OCI-LY3 (cell line): Measurements from ENCODE around the gene ZBTB38.

ENCODE experiments used
- H2AFZ ChIP-seq: fragments of 200-600, 300-600 bp; shearing (Covaris generic); 2 replicates; pipeline ENCODE4 v1.6.0; 2014; ENCODE audit warnings: antibody characterized with exemption, low read depth, low read length
- H3K27ac ChIP-seq: fragments of 200-600, 300-600 bp; sonication (generic); 2 replicates; pipeline ENCODE4 v1.5.1; 2014; ENCODE audit warnings: mild to moderate bottlenecking, low read length, moderate library complexity, mixed read lengths
- H3K27me3 ChIP-seq: fragments of 200-600, 300-600 bp; sonication (generic); 2 replicates; pipeline ENCODE4 v1.6.1; 2014; ENCODE audit warnings: low read depth, low read length, mixed read lengths
- H3K36me3 ChIP-seq: fragments of 200-600, 300-600 bp; sonication (generic); replicated peaks from 2 replicates; pipeline ENCODE3; 2014; ENCODE audit warnings: low read depth, low read length, mixed read lengths
- H3K4me1 ChIP-seq: fragments of 300-600, 200-600 bp; sonication (generic); 2 replicates; pipeline ENCODE4 v1.6.1; 2014; ENCODE audit warnings: low read length, mixed read lengths
- H3K4me2 ChIP-seq: fragments of 200-600, 300-600 bp; sonication (generic); 2 replicates; pipeline ENCODE4 v1.6.1; 2014; ENCODE audit warnings: low read length, mixed read lengths
- H3K4me3 ChIP-seq: fragments of 300-600, 200-600 bp; sonication (generic); 2 replicates; pipeline ENCODE4 v1.5.1; 2014; ENCODE audit warnings: antibody characterized with exemption, mild to moderate bottlenecking, low read length, moderate library complexity
- H3K79me2 ChIP-seq: fragments of 300-600, 200-600 bp; shearing (Covaris generic); 2 replicates; pipeline ENCODE4 v1.6.1; 2014; ENCODE audit warnings: mild to moderate bottlenecking, low read length, mixed read lengths
- H3K9ac ChIP-seq: fragments of 300-600, 200-600 bp; shearing (Covaris generic); 2 replicates; pipeline ENCODE4 v1.6.0; 2014; ENCODE audit warnings: mild to moderate bottlenecking, low read length, moderate library complexity
- H3K9me3 ChIP-seq: fragments of 200-600, 300-600 bp; shearing (Covaris generic); 2 replicates; pipeline ENCODE4 v1.6.1; 2014; ENCODE audit warnings: low read length, mixed read lengths; ENCODE audit not compliant: insufficient read depth
- H4K20me1 ChIP-seq: fragments of 200-600, 300-600 bp; sonication (generic); 2 replicates; pipeline ENCODE4 v1.6.1; 2016; ENCODE audit warnings: low read length, mixed read lengths; ENCODE audit not compliant: insufficient read depth
- EZH2phosphoT487 ChIP-seq: fragments of 200-600 bp; shearing (Covaris generic); IDR thresholded peaks from 2 replicates; pipeline ENCODE4 v1.6.1; 2018; ENCODE audit warnings: antibody characterized with exemption, mixed run types, low read depth
- TF ChIP-seq, protein P1 (sequence below): fragments of 200-600, 300-600 bp; sonication (generic); IDR thresholded peaks from 2 replicates; pipeline ENCODE4 v1.5.1; 2014; ENCODE audit warnings: antibody characterized with exemption, low read length, low read depth

The ZBTB38 gene

DNA sequence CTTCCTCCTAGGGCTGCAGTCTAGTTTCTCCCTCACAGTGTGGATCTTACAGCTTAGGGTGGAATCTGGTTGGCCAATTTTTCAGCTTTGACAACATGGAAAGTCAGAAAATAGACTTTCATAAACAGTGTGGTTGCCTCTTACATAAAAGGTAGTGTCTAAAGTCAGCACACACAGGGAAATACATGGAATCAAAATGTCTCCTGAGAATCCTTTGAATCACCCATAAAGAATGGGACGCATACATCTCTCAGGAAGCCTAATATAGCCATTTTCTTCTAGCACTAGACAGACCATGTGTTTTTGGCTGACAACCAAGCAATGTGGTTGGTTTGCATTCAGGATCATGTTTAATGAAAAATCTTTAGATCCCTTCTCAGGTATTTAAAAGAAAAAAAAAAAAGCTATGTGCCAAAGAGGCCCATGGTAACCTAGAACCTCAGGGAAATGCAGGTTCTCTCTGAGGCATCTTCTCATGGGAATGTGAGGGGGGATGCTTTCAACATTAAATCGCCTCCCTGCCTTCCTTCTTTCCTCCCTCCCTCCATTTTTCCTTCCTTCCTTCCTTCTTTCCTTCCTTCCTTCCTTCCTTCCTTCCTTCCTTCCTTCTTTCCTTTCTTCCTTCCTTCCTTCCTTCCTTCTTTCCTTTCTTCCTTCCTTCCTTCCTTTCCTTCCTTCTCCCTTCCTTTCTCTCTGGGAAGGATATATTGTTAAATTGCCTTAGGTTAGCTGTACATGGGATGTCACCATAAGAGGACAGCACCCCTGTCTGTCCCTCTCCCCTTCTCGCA is 34.3 kb upstream of the ZBTB38 start:
- peaks cover 38% of the 10 kb centered on the region for H3K4me1 ChIP-seq

DNA sequence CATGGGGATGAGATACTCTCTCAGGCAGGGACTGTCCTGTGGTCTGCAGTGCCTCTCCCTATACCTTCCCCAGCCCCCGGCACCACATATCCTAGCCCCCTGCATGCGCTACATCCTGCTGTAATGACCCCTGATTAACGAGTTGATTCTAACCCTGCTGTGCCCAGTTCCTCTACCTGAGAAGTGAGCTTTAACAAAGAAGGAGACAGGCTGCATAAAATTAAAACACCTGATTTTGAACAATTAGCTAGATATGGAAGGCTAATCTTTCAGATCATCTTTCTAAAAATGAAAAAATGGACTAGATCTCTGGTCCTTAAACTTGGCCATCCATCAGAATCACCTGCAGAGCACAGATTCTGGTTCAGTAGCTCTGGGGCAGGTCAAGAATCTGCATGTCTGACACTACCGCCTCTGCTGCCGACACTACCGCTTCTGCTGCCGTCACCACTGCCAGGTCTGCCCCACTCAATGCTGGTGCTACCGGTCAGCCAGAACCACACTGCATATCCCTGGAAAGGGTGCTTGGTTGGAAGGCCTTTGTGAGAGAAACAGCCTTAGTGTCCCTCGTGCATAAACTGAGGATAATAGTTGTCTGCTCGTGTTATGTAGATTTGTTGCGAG is 33.6 kb upstream of the ZBTB38 start:
- Histone ChIP-seq H3K4me3 (no peak overlapping the region), H2AFZ (no peak overlapping the region), H3K4me1 (peaks cover 38% of the 10 kb centered on the region), H3K79me2 (no peaks in the 10 kb centered on the region), H3K4me2 (no peak overlapping the region), H3K27me3 (no peaks in the 10 kb centered on the region), H3K27ac (no peak overlapping the region), H3K9ac (no peak overlapping the region), H4K20me1 (no peaks in the 10 kb centered on the region), H3K36me3 (no peaks in the 10 kb centered on the region), H3K9me3 (no peaks in the 10 kb centered on the region)
- TF ChIP-seq EZH2phosphoT487 = no peak
- TF ChIP-seq, protein P1, sequence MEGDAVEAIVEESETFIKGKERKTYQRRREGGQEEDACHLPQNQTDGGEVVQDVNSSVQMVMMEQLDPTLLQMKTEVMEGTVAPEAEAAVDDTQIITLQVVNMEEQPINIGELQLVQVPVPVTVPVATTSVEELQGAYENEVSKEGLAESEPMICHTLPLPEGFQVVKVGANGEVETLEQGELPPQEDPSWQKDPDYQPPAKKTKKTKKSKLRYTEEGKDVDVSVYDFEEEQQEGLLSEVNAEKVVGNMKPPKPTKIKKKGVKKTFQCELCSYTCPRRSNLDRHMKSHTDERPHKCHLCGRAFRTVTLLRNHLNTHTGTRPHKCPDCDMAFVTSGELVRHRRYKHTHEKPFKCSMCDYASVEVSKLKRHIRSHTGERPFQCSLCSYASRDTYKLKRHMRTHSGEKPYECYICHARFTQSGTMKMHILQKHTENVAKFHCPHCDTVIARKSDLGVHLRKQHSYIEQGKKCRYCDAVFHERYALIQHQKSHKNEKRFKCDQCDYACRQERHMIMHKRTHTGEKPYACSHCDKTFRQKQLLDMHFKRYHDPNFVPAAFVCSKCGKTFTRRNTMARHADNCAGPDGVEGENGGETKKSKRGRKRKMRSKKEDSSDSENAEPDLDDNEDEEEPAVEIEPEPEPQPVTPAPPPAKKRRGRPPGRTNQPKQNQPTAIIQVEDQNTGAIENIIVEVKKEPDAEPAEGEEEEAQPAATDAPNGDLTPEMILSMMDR = no peak

More for the DNA sequence above, 34.3 kb upstream of the ZBTB38 start:
- Histone ChIP-seq H3K4me3 (no peak overlapping the region), H3K9me3 (no peaks in the 10 kb centered on the region), H3K27ac (no peak overlapping the region), H2AFZ (no peak overlapping the region), H3K4me2 (no peak overlapping the region), H3K9ac (no peak overlapping the region), H3K79me2 (no peaks in the 10 kb centered on the region), H3K36me3 (no peaks in the 10 kb centered on the region), H4K20me1 (no peaks in the 10 kb centered on the region), H3K27me3 (no peaks in the 10 kb centered on the region)
- no peak for TF ChIP-seq EZH2phosphoT487
- TF ChIP-seq, protein P1 = no peak

DNA sequence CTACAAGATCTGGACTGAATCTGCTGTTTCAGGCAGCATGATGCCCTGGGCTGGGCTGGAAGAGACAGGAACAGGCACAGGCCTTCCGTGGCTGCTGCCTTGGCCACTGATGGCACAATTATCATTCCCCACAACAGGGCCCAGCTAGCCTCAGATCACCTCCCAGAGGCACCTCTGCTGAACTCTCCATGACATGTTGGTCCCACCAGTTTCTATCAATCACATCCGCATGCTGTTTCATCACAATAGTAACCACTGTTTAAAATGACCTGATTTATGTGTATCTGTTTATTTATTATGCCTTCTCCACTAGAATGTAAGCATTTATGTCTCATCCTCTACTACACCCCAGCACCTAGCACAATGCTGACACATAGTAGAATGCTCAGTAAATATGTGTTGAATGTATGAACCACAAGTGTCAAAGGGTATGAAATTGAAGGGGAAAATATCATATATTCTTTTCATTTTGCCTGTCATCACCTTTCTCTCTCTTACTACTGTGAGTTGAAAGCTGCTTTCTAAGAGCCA is 32.7 kb upstream of the ZBTB38 start:
- Histone ChIP-seq H3K27me3 (no peaks in the 10 kb centered on the region), H3K79me2 (no peaks in the 10 kb centered on the region), H4K20me1 (no peaks in the 10 kb centered on the region), H2AFZ (no peak overlapping the region), H3K4me2 (no peak overlapping the region), H3K4me3 (no peak overlapping the region), H3K36me3 (no peaks in the 10 kb centered on the region), H3K27ac (no peak overlapping the region), H3K9me3 (no peaks in the 10 kb centered on the region), H3K4me1 (peaks cover 35% of the 10 kb centered on the region), H3K9ac (no peak overlapping the region)
- no peak for TF ChIP-seq EZH2phosphoT487
- TF ChIP-seq, protein P1 = no peak

DNA sequence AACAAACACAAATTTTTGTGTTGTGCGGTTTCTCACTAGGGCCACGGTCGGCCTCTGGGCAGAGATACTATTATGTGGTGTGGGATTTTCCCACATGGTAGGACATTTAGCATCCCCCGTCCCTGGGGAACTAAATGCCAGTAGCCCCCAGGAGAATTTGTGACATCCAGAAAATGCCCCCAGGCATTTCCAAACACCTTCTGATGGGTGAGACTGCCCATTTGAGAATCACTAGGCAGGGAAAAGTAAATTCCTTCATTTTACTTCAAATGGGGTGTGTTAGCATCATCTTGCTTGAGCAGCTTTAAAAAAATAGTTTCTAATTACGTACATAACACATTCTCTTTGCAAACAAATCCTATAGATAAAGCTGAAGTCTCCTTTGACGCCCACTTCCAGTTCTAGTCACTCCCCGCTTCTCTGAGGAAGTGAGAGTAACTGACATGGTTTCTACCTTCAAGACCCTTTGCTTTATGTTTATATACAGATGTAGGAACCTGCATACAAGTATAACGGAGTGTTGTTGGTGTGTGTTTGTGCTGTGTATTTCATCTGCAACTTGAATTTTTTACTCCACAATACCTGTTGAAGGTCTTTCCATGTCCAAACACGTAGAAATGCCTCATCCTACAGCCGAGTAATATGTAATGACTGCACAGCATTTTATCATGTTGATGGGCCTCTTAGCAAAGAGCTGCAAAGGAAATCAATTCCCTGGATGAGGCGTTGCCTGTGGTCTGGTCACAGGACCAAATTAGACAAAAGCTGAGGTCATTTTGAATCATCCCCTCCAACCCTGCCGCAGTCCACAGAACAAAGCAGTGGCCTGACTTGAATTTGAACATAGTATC is 31.4 kb upstream of the ZBTB38 start:
- Histone ChIP-seq H2AFZ (peak overlapping the region; percentile 23; the same call in 1 of the 2 replicates), H3K36me3 (no peaks in the 10 kb centered on the region), H3K79me2 (no peaks in the 10 kb centered on the region), H3K9me3 (no peaks in the 10 kb centered on the region), H3K27me3 (no peaks in the 10 kb centered on the region), H3K27ac (peak overlapping the region; percentile 51), H3K4me2 (peak overlapping the region; percentile 77), H4K20me1 (no peaks in the 10 kb centered on the region), H3K4me3 (peak overlapping the region; percentile 51), H3K4me1 (peaks cover 22% of the 10 kb centered on the region), H3K9ac (no peak overlapping the region)
- TF ChIP-seq EZH2phosphoT487 = no peak
- TF ChIP-seq, protein P1 = no peak
